Mesendoderm (in vitro differentiated cells): ENCODE measurements around the gene CCDC136.
A peak's percentile ranks its signal among the peaks of the same experiment; 100 is the strongest.

Experiments used
- DNase-seq: peaks from one replicate; pipeline ENCODE4 v3.0.0; 2013
- H2AK5ac ChIP-seq: 2 replicates; pipeline ENCODE4 v1.6.1; 2013; ENCODE audit warnings: low read length, inconsistent platforms
- H2BK120ac ChIP-seq: 2 replicates; pipeline ENCODE4 v1.6.1; 2013; ENCODE audit warnings: low read depth, mild to moderate bottlenecking, low read length, moderate library complexity, mixed read lengths
- H2BK15ac ChIP-seq: replicated peaks from 2 replicates; pipeline ENCODE4 v1.6.1; 2013; ENCODE audit warnings: low read depth, mild to moderate bottlenecking, moderate library complexity
- H2BK5ac ChIP-seq: 2 replicates; pipeline ENCODE4 v1.6.1; 2013; ENCODE audit warnings: low read length, inconsistent platforms
- H3K18ac ChIP-seq: 2 replicates; pipeline ENCODE4 v1.6.1; 2013; ENCODE audit warnings: mild to moderate bottlenecking, low read length, mixed read lengths
- H3K23ac ChIP-seq: one replicate; pipeline ENCODE4 v1.6.1; 2013; ENCODE audit warnings: low read length
- H3K27ac ChIP-seq: 2 replicates; pipeline ENCODE4 v1.5.1; 2013; ENCODE audit warnings: low read depth, mild to moderate bottlenecking, inconsistent platforms, low read length, moderate library complexity
- H3K27me3 ChIP-seq: 2 replicates; pipeline ENCODE4 v1.6.1; 2013; ENCODE audit warnings: low read length, control low read depth, mild to moderate bottlenecking, inconsistent platforms; ENCODE audit not compliant: insufficient read depth, poor library complexity
- H3K36me3 ChIP-seq: 2 replicates; pipeline ENCODE4 v1.6.1; 2013; ENCODE audit warnings: low read length, inconsistent platforms; ENCODE audit not compliant: control insufficient read depth, insufficient read depth
- H3K4ac ChIP-seq: one replicate; pipeline ENCODE4 v1.6.1; 2013; ENCODE audit warnings: low read depth, mild to moderate bottlenecking, low read length, moderate library complexity
- H3K4me1 ChIP-seq: 2 replicates; pipeline ENCODE4 v1.6.1; 2013; ENCODE audit warnings: low read depth, low read length, inconsistent platforms; ENCODE audit not compliant: control insufficient read depth
- H3K4me2 ChIP-seq: 2 replicates; pipeline ENCODE4 v1.6.1; 2013; ENCODE audit warnings: low read length
- H3K4me3 ChIP-seq: 2 replicates; pipeline ENCODE4 v1.5.1; 2013; ENCODE audit warnings: mild to moderate bottlenecking, low read length
- H3K56ac ChIP-seq: one replicate; pipeline ENCODE4 v1.6.1; 2013; ENCODE audit warnings: low read length
- H3K79me1 ChIP-seq: 2 replicates; pipeline ENCODE4 v1.6.1; 2013; ENCODE audit warnings: low read length, inconsistent platforms
- H3K79me2 ChIP-seq: 2 replicates; pipeline ENCODE4 v1.6.1; 2013; ENCODE audit warnings: mild to moderate bottlenecking, low read length; ENCODE audit not compliant: control insufficient read depth, insufficient read depth
- H3K9ac ChIP-seq: 2 replicates; pipeline ENCODE4 v1.6.1; 2013; ENCODE audit warnings: low read length, inconsistent platforms
- H4K5ac ChIP-seq: one replicate; pipeline ENCODE4 v1.6.1; 2013; ENCODE audit warnings: low read length
- H4K8ac ChIP-seq: one replicate; pipeline ENCODE4 v1.6.1; 2013; ENCODE audit warnings: low read depth, mild to moderate bottlenecking, control low read depth, low read length, moderate library complexity
- WGBS: extraction: QIAGEN DNeasy Blood & Tissue Kit; methylation state at CpG from one replicate; pipeline ENCODE4 v1.1.7; 2013; ENCODE audit warnings: low lambda C conversion rate, missing lambda C conversion rate; ENCODE audit not compliant: insufficient coverage; ENCODE audit errors: extremely low coverage; 5-methylcytosine and 5-hydroxymethylcytosine counted together

Gene CCDC136

GRCh38 chr7:128827971-128828711, 36.4 kb downstream of the CCDC136 start:
- peaks cover 3% of the 10 kb centered on the region for H3K79me1 ChIP-seq
- no peak overlapping the region for H2BK120ac ChIP-seq
- peaks cover 12% of the 10 kb centered on the region for H3K79me2 ChIP-seq
- H3K27me3 ChIP-seq: no peaks in the 10 kb centered on the region
- H3K4me1 ChIP-seq: peaks cover 18% of the 10 kb centered on the region
- no CpG with 5 or more reads among the region's 10 CpGs for WGBS
- no peak overlapping the region for H3K23ac ChIP-seq
- no peak overlapping the region for H4K5ac ChIP-seq
- DNase-seq: peak; percentile 82
- H3K4me3 ChIP-seq: no peak overlapping the region
- peak overlapping the region; percentile 44 for H3K9ac ChIP-seq
- H3K56ac ChIP-seq: peak overlapping the region; percentile 69
- H2AK5ac ChIP-seq: no peak overlapping the region
- no peak overlapping the region for H3K4me2 ChIP-seq
- no peak overlapping the region for H4K8ac ChIP-seq
- H2BK15ac ChIP-seq: no peak overlapping the region
- no peaks in the 10 kb centered on the region for H3K36me3 ChIP-seq
- H3K4ac ChIP-seq: no peak overlapping the region
- H2BK5ac ChIP-seq: peak overlapping the region; percentile 31
- H3K18ac ChIP-seq: peak overlapping the region; percentile 7
- H3K27ac ChIP-seq: peak overlapping the region; percentile 68

- Histone ChIP-seq H3K18ac (peak overlapping the region; percentile 20), H3K27ac (peak overlapping the region; percentile 47), H2BK5ac (peak overlapping the region; percentile 69), H3K9ac (peak overlapping the region; percentile 63), H2BK15ac (no peak overlapping the region), H3K4ac (peak overlapping the region; percentile 82), H3K4me2 (peak overlapping the region; percentile 48), H3K4me3 (no peak overlapping the region), H3K79me1 (peaks cover 5% of the 10 kb centered on the region), H3K27me3 (no peaks in the 10 kb centered on the region), H3K23ac (no peak overlapping the region), H4K5ac (no peak overlapping the region), H2BK120ac (no peak overlapping the region), H4K8ac (no peak overlapping the region), H3K36me3 (no peaks in the 10 kb centered on the region), H3K79me2 (peaks cover 12% of the 10 kb centered on the region), H2AK5ac (peak overlapping the region; percentile 81), H3K4me1 (peaks cover 23% of the 10 kb centered on the region), H3K56ac (peak overlapping the region; percentile 65)
- peak; percentile 84 for DNase-seq
- no CpG with 5 or more reads among the region's 13 CpGs for WGBS
These were observed 37.8 kb downstream of the CCDC136 start for GRCh38 chr7:128829391-128830166.

GRCh38 chr7:128830231-128831177, 38.7 kb downstream of the CCDC136 start, which contains the start of gene FLNC:
TSS of gene FLNC (plus strand) at chr7:128830406. CDS start at chr7:128830638, 232 bp downstream.
- DNase-seq: peak; percentile 65
- H2BK120ac ChIP-seq: no peak within 1 kb of the TSS
- H3K56ac ChIP-seq: peak within 1 kb of the TSS; percentile 98
- no peaks in the 10 kb centered on the region for H3K27me3 ChIP-seq
- peak within 1 kb of the TSS; percentile 69 for H2BK5ac ChIP-seq
- no peaks in the 10 kb centered on the region for H3K36me3 ChIP-seq
- peak within 1 kb of the TSS; percentile 83 for H3K23ac ChIP-seq
- H3K4ac ChIP-seq: peak within 1 kb of the TSS; percentile 82
- peaks cover 6% of the 10 kb centered on the region for H3K79me1 ChIP-seq
- peaks cover 12% of the 10 kb centered on the region for H3K79me2 ChIP-seq
- H3K9ac ChIP-seq: peak within 1 kb of the TSS; percentile 84
- H3K27ac ChIP-seq: peak within 1 kb of the TSS; percentile 80
- no peak within 1 kb of the TSS for H2BK15ac ChIP-seq
- peaks cover 23% of the 10 kb centered on the region for H3K4me1 ChIP-seq
- no peak within 1 kb of the TSS for H4K8ac ChIP-seq
- peak within 1 kb of the TSS; percentile 49 for H3K4me3 ChIP-seq
- no CpG with 5 or more reads among the region's 109 CpGs for WGBS
- H2AK5ac ChIP-seq: peak within 1 kb of the TSS; percentile 81
- peak within 1 kb of the TSS; percentile 20 for H3K18ac ChIP-seq
- peak within 1 kb of the TSS; percentile 92 for H3K4me2 ChIP-seq
- H4K5ac ChIP-seq: no peak within 1 kb of the TSS

GRCh38 chr7:128831178-128831993, 39.6 kb downstream of the CCDC136 start:
- peaks cover 6% of the 10 kb centered on the region for H3K79me1 ChIP-seq
- DNase-seq: peak; percentile 92
- peak overlapping the region; percentile 51 for H2BK120ac ChIP-seq
- H2BK5ac ChIP-seq: peak overlapping the region; percentile 29
- H3K4me1 ChIP-seq: peaks cover 23% of the 10 kb centered on the region
- no peak overlapping the region for H4K8ac ChIP-seq
- H4K5ac ChIP-seq: no peak overlapping the region
- peak overlapping the region; percentile 78 for H3K18ac ChIP-seq
- peak overlapping the region; percentile 72 for H3K23ac ChIP-seq
- peak overlapping the region; percentile 49 for H3K4me3 ChIP-seq
- H3K79me2 ChIP-seq: peaks cover 12% of the 10 kb centered on the region
- WGBS: no CpG with 5 or more reads among the region's 33 CpGs
- peak overlapping the region; percentile 88 for H3K27ac ChIP-seq
- no peaks in the 10 kb centered on the region for H3K27me3 ChIP-seq
- H3K9ac ChIP-seq: peak overlapping the region; percentile 84
- no peaks in the 10 kb centered on the region for H3K36me3 ChIP-seq
- H2BK15ac ChIP-seq: no peak overlapping the region
- H2AK5ac ChIP-seq: no peak overlapping the region
- peak overlapping the region; percentile 81 for H3K4me2 ChIP-seq
- peak overlapping the region; percentile 98 for H3K56ac ChIP-seq
- peak overlapping the region; percentile 74 for H3K4ac ChIP-seq
